GM21367 (cell line): ENCODE data around the gene BTBD9.

Experiments
- ATAC-seq: cut with Tn5 transposase; IDR thresholded peaks from one replicate; pipeline ENCODE4 v1.9.1; 2021; ENCODE audit not compliant: unreplicated experiment

The BTBD9 gene

GRCh38 chr6:38599966-38600550 is 39.7 kb downstream of the BTBD9 start:
- ATAC-seq = no peak

DNA sequence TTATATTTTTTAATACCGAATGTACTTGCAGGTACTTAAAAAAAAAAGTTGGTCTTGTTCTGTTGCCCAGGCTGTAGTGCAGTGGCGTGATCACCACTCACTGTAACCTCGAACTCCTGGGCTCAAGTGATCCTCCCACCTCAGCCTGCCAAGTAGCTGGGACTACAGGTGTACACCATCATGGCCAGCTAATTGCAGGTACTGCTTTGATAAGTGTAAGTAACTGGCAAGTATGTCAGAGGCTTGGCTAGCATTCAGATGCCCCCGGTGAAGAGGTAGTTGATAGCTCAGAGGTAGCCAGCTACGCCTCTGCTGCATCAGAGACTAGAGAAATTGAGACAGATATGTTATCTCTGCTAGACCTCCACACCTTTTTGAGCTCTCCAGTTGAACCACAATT is 40.5 kb downstream of the BTBD9 start:
- no peak for ATAC-seq

GRCh38 chr6:38593998-38594665 is 45.6 kb downstream of the BTBD9 start:
- ATAC-seq = no peak

GRCh38 chr6:38593409-38593808 is 46.3 kb downstream of the BTBD9 start:
- no peak for ATAC-seq

DNA sequence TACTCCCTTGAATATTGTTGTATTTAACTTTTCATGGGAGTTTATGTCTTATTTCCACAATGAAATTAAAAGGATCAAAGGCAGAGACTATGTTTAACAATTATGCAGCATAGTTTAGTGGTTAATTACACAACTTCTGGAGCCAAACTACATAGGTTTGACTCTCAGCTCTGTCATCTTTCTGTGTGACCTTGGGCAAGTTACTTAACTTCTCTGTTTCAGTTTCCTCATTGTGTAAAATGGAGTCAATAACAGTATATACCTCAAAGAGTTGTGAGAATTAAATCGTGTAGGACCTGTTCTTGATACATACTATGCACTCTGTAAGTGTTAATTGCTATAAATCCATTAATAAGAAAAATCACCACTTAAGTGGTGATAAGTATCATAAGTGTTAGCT is 48.3 kb downstream of the BTBD9 start:
- no peak for ATAC-seq

DNA sequence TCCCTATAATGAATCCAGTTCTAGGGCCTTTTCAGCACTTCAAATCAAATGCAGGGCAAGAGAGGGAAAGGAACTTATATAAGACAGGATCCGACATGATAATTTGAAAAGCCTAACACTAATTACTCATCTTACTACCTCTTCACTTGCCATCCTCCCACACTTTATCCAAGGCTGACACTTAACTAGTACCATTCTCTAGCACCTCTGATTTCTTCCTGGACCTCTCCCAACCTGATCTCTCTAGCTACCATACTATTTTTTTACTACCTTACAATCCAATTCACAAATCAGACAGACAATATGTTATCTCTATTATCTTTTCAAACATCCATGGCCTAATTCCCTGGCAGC is 50.4 kb downstream of the BTBD9 start:
- no peak for ATAC-seq

GRCh38 chr6:38588631-38589366 is 50.9 kb downstream of the BTBD9 start:
- ATAC-seq = no peak

GRCh38 chr6:38587766-38588362 is 51.9 kb downstream of the BTBD9 start:
- no peak for ATAC-seq

- ATAC-seq = no peak
These were observed 52.7 kb downstream of the BTBD9 start for GRCh38 chr6:38586992-38587391.

DNA sequence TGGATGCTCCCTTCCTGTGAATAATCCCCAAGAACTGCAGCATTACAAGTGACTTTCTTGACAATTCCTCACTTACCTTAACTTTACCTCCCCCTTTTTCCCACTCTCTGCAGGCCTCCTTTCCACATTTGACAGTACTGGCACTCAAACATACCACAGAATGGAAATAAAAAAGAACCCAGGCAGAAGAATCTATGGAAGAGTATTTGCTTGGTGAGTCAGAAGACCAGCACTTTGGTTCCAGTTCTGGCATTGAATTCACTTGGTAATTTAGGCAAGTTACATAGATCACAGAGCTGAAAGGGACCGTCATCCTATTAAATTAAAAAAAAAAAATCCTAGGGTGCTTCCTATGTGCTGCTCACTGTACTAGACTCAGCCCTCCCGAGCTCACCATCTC is 55.0 kb downstream of the BTBD9 start:
- no peak for ATAC-seq

DNA sequence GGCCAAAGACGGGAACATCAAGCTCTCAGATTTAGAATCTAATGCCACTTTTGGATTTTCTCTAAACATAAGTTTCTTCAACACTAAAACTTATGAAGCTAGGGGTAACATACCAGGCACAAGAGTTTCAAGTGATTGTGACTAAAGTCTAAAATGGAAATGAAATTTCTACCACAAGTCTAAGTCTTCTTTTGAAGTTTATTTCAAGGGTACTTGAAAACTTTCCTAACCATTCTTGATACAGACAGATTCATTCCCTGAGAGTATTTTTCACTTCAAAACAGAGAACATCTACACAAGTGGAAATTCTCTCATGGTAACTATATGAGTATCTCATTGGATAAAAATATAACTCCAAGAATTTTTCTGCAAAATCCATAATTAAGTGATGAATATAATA is 56.2 kb downstream of the BTBD9 start:
- no peak for ATAC-seq

DNA sequence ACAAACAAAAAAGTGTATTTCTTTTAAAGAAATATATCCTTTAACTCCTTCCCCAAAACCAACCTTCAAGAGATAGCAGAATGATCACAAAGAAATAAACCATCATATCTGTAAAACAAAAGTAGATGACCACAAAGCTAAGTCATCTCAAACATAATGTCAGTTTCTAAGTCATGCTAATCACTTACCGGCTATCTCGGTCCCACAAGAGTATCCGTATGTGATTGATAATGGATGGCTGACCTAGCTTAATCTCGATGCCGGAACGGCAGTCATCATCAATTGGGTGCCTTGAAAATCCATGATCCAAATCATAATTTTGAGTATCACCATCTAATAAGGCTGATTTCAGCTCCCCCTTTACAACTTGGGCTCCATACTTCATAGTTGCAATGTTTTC is 59.7 kb downstream of the BTBD9 start:
- no peak for ATAC-seq

DNA sequence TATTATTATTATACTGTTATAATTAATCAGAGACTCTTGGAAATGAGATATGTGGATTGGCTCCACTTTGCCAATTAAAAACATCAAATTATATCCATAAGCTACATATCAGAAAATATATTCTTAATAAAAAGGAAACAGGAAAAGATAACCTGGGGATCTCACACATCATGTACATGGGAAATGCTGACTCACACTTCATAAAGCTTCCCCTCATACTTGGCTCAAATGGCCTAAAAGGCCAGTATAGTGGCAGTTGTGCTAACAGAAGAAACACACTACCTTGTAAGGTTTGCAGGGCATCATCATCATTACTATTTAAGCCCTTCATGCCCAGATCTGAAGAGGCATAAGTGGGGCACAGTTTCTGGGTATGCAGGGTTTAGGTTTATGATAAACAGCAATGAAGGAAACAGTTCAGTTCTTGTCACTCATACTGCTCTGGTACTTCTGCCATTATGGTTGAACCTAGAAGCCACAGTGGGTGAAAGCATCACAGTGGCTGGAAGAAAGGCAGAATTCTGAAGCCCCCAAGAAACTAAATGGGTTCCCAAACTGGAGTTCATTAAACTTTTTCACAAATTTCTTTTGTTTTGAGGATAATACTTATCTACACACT is 60.6 kb downstream of the BTBD9 start:
- no peak for ATAC-seq

DNA sequence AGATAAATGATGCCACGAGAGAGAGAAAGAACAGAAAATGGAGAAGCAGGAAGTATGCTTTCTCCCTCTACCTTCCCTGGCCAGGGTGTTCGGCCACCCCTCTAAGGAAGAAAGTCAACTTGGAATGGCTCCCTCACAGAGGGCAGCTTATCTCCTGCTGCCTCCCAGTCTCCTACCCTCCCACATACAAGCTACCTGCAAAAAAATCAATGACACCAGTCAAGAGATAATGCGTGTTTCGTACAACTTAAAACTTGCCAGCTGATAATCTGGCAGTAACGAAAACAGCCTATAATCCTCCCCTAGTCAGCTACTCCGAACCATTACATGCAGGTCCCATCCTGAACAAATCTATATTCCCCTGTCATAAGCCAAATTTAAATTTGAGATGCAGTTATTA is 61.7 kb downstream of the BTBD9 start:
- ATAC-seq = no peak

- no peak for ATAC-seq
These were observed 62.2 kb downstream of the BTBD9 start for GRCh38 chr6:38577492-38577891.

DNA sequence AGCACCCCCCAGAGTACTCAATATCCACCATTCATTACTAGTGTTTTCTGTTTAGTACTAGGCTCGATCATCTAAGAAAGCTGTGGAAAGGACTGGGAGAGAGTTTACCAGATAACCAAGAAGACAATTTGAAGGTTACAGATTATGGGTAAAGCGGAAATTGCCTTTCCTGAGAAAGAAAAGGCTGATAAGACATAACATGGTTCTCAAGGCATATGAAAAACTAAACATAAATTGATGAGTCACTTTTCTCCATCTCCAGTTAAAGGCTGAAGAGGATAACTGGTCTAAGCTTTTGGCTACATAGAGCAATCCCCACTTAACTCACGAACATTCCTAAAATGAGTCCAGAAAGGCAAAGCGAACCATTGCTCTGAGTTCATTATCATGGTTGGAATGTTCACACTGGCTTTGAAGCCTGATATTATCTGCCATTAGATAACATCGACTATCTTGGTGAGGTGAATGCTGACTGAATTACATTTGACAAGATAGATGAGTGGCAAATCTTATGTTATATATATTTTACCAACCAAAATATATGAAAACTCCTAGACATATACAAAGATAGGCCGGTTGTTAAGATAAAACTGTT is 65.8 kb downstream of the BTBD9 start:
- ATAC-seq = no peak

DNA sequence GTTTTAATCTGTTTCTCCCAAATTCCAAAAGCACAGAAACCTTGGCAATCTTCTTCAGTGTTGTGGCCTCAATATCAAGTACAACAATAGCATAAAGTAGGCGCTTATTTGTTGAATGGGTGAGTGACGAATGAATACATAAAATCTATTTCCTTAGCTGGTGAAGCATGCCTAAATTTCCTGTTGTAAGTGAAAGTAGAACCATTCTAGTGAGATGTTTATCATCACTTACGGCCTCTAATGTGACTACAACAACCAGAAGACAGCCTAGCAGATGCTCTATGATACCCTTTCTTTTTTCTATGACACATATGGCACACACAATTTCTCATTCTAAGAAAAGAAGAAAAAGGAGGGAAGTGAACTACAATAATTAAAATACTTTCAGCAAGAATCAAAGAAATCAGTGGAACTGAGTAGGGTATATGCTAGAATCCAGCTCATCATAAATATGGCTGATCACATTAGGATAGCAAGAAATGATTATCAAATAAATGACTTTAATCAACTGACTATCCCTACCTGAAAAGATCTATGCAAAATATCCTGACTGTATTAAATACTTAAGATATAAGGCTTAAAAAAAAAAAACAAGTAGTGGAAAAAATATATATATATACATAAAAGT is 67.4 kb downstream of the BTBD9 start:
- ATAC-seq = peak; percentile 67

- ATAC-seq = no peak
These were observed 68.0 kb downstream of the BTBD9 start for GRCh38 chr6:38571721-38572120.

GRCh38 chr6:38570750-38571149 is 69.0 kb downstream of the BTBD9 start:
- no peak for ATAC-seq

DNA sequence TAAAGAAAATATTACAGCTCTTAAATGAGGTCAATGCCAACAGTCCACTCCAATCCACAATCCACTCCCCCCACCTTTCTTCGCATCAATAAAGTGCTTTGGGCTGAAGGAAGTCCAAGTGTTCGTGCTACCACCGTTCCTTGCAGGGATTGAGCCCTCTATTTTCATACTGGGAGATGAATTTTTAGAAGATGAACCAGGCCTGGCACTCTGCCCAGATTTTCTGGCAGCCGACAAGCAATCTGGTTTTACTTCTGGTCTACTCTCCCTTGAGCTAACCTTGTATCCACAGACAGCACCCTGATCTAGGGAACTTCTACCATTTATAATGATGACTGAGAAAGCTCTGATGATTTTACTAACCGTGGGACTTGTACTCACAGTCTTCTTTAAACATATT is 72.3 kb downstream of the BTBD9 start:
- ATAC-seq = no peak
